K562 (cell line): ENCODE data around the gene TRIM25. TPM values are rescaled to one million over a fixed set of nuclear protein-coding genes. Genes with fewer than 3 reads are reported as not detected.

Experiments used
- BRF1 ChIP-seq: IDR thresholded peaks from 3 replicates; pipeline ENCODE4 v1.6.1; 2011; ENCODE audit warnings: borderline replicate concordance, mild to moderate bottlenecking; ENCODE audit not compliant: insufficient read length; ENCODE audit errors: extremely low read depth
- ETV1 ChIP-seq: fragments of 450-650 bp; conservative IDR thresholded peaks from 2 replicates; pipeline ENCODE4 v1.6.1; 2016; ENCODE audit warnings: missing genetic modification characterization, control low read depth, low read depth, missing compliant biosample characterization
- HDAC3 ChIP-seq: fragments of 450-650 bp; IDR thresholded peaks from 2 replicates; pipeline ENCODE4 v1.6.1; 2018; ENCODE audit warnings: borderline replicate concordance, mild to moderate bottlenecking, moderate library complexity; ENCODE audit not compliant: partially characterized antibody
- IFI16 ChIP-seq: fragments of 250-450 bp; sonication (Bioruptor Pico); IDR thresholded peaks from 2 replicates; pipeline ENCODE4 v2.1.2; 2022; ENCODE audit warnings: mild to moderate bottlenecking, inconsistent platforms
- MAZ ChIP-seq, 2 experiments: fragments of 450-650 bp in 1 of 2; sonication (generic) in 1 of 2; formaldehyde crosslinking; IDR thresholded peaks in 1 of 2; conservative IDR thresholded peaks in 1 of 2; 2 replicates each; pipeline versions ENCODE4 v1.4.0 to v1.5.0; 2020; ENCODE audit warnings: mild to moderate bottlenecking in 1 of 2, missing genetic modification reagents in 1 of 2
- NFE2 ChIP-seq: IDR thresholded peaks from 2 replicates; pipeline ENCODE4 v1.6.1; 2014; ENCODE audit warnings: antibody characterized with exemption, low read depth
- PHB2 ChIP-seq: fragments of 450-650 bp; IDR thresholded peaks from 2 replicates; pipeline ENCODE4 v1.6.1; 2017; ENCODE audit warnings: low read depth
- POLR2H ChIP-seq: IDR thresholded peaks from 2 replicates; pipeline ENCODE4 v1.6.1; 2016; ENCODE audit warnings: missing genetic modification characterization, low read depth, mild to moderate bottlenecking, control low read depth, missing compliant biosample characterization, moderate library complexity
- SAFB ChIP-seq: fragments of 200-400 bp; formaldehyde crosslinking; IDR thresholded peaks from 2 replicates; pipeline ENCODE4 v1.6.1; 2017; ENCODE audit warnings: low read depth, low read length, borderline replicate concordance
- STAG1 ChIP-seq: sonication (generic); formaldehyde crosslinking; IDR thresholded peaks from 2 replicates; pipeline ENCODE4 v1.5.0; 2020; ENCODE audit warnings: missing genetic modification reagents, borderline replicate concordance
- TCF7L2 ChIP-seq: fragments of 150-350 bp; IDR thresholded peaks from 2 replicates; pipeline ENCODE4 v1.6.1; 2016; ENCODE audit warnings: low read depth, mild to moderate bottlenecking, low read length, moderate library complexity
- THRA ChIP-seq: fragments of 450-650 bp; IDR thresholded peaks from 2 replicates; pipeline ENCODE4 v1.6.1; 2017; ENCODE audit warnings: mild to moderate bottlenecking, moderate library complexity
- ZBTB2 ChIP-seq: fragments of 450-650 bp; IDR thresholded peaks from 2 replicates; pipeline ENCODE4 v1.6.1; 2016; ENCODE audit warnings: antibody characterized with exemption
- ZNF217 ChIP-seq: sonication (generic); formaldehyde crosslinking; IDR thresholded peaks from 2 replicates; pipeline ENCODE4 v1.8.0; 2022; ENCODE audit warnings: mild to moderate bottlenecking, missing genetic modification reagents
- ZNF311 ChIP-seq: fragments of 250-450 bp; sonication (Bioruptor Pico); IDR thresholded peaks from 2 replicates; pipeline ENCODE4 v1.4.0; 2020; ENCODE audit warnings: mild to moderate bottlenecking, moderate library complexity
- ZNF316 ChIP-seq: fragments of 450-650 bp; IDR thresholded peaks from 2 replicates; pipeline ENCODE4 v1.6.1; 2016
- ZNF592 ChIP-seq: fragments of 450-650 bp; IDR thresholded peaks from 2 replicates; pipeline ENCODE4 v1.6.1; 2017; ENCODE audit warnings: antibody characterized with exemption, mild to moderate bottlenecking
- ZNF699 ChIP-seq: fragments of 250-450 bp; sonication (Bioruptor Pico); IDR thresholded peaks from 2 replicates; pipeline ENCODE4 v1.8.0; 2021; ENCODE audit warnings: mild to moderate bottlenecking, moderate library complexity; ENCODE audit not compliant: insufficient replicate concordance
- ZNF785 ChIP-seq: fragments of 250-450 bp; sonication (Bioruptor Pico); IDR thresholded peaks from 2 replicates; pipeline ENCODE4 v1.4.0; 2020; ENCODE audit warnings: mild to moderate bottlenecking
- polyA plus RNA-seq, 8 experiments: library from polyadenylated mRNA; depleted of rRNA in 4 of 8; stranded (reverse) in 5 of 8; unstranded in 3 of 8; fragments of >200 nt; fragmentation: Nextera tagmentation in 2 of 8; fragmentation: Illumina TruSeq in 1 of 8; extraction: Ambion mirVana in 2 of 8; extraction: Trizol in 1 of 8; gene quantifications; 2 replicates each; pipeline versions ENCODE4 v1.2.1 to v1.2.3, GENCODE V29; 2011 to 2014; ENCODE audit warnings: inconsistent platforms in 1 of 8, missing spikeins in 1 of 8
- total RNA-seq, 7 experiments: library from RNA; depleted of rRNA in 6 of 7; stranded (reverse); fragments of >200 nt in 6 of 7; fragmentation: Illumina TruSeq in 2 of 7; extraction: Trizol in 2 of 7; gene quantifications; 2 replicates each; pipeline versions ENCODE4 v1.2.1 to v1.2.3, GENCODE V29; 2011 to 2021; ENCODE audit warnings: low replicate concordance in 1 of 7

The TRIM25 gene
- total and polyA plus RNA-seq, 9 of the 15 experiments (the other 6 are each of a cell fraction or from before 2014, with no cell fraction given) = 5.9 to 49.5 (median 24.5) TPM

- TF ChIP-seq ZNF592 (peak; percentile 58; the same call in 1 of the 2 replicates), POLR2H (peak; percentile 77), ETV1 (tag) (peak; percentile 73), PHB2 (no peak), ZNF699 (CRISPR knock-in tag) (no peak), HDAC3 (no peak), SAFB (no peak), THRA (no peak), ZNF217 (CRISPR knock-in tag) (no peak), TCF7L2 (no peak), BRF1 (no peak), NFE2 (no peak), ZNF316 (no peak), ZNF785 (CRISPR knock-in tag) (no peak), IFI16 (CRISPR knock-in tag) (no peak), ZNF311 (no peak), MAZ (CRISPR knock-in tag; conservative IDR thresholded peaks at IDR 0.05 in 1 of 2, IDR thresholded peaks at IDR 0.05 in 1 of 2) (peak; percentile 96 to 100), ZBTB2 (0 out of 2 replicates have a peak, but pooled peaks have one; percentile 61), STAG1 (CRISPR knock-in tag) (no peak)
Measured at GRCh38 chr17:56960596-56961538, 47.0 kb upstream of the TRIM25 start, which contains the start of gene COIL (continued).
